Right cardiac atrium (tissue), 5 donors: ENCODE measurements around the gene NCLN. TPM values are rescaled to one million over a fixed set of nuclear protein-coding genes. Genes with fewer than 3 reads are reported as not detected.

ENCODE experiments used
- ATAC-seq, 2 donors: fragments of 200-7000 bp; cut with Tn5 transposase; one replicate each; pipeline versions ENCODE4 v1.8.0 to v1.9.1; 2020; ENCODE audit warnings: moderate library complexity in 2 of 2, mild to moderate bottlenecking in 1 of 2
- DNase-seq, 3 donors: peaks; one replicate each; pipeline ENCODE4 v3.0.0-alpha.2; 2020
- H3K27ac ChIP-seq: one replicate; pipeline ENCODE4 v1.5.1; 2013; ENCODE audit warnings: mild to moderate bottlenecking, low read length, control low read depth, moderate library complexity
- H3K27me3 ChIP-seq: one replicate; pipeline ENCODE4 v1.6.1; 2013; ENCODE audit not compliant: control insufficient read depth, insufficient read depth
- H3K4me1 ChIP-seq: one replicate; pipeline ENCODE4 v1.6.1; 2013; ENCODE audit warnings: low read length; ENCODE audit not compliant: control insufficient read depth, insufficient read depth
- H3K4me3 ChIP-seq: one replicate; pipeline ENCODE4 v1.5.1; 2013; ENCODE audit warnings: low read length, control low read depth
- H3K9me3 ChIP-seq: one replicate; pipeline ENCODE4 v1.6.1; 2013; ENCODE audit warnings: low read length; ENCODE audit not compliant: control insufficient read depth
- WGBS: extraction: QIAGEN DNeasy Blood & Tissue Kit; methylation state at CpG from one replicate; pipeline ENCODE4 v1.1.7; 2013; 5-methylcytosine and 5-hydroxymethylcytosine counted together
- intact Hi-C, 4 donors: fragments of 100-400 bp; cut with DNase I; formaldehyde crosslinking; loops; one replicate each; pipeline versions ENCODE4 v1.11.0 to v1.14.0; 2022 to 2023
- polyA plus RNA-seq: library from polyadenylated mRNA; stranded (reverse); fragments of 200-250 nt; gene quantifications from one replicate; pipeline ENCODE4 v1.2.3, GENCODE V29; 2013
- total RNA-seq, 4 donors: library from RNA; stranded (reverse); fragmentation: NEBNext Ultra II Directional; extraction: Animal tissue kit (Norgen Biotek cat#: 25700); gene quantifications; one replicate each; pipeline ENCODE4 v1.2.1, GENCODE V29; 2021
- donor health status: healthy with polysubstance abuse.
- donor health status: DM: no; HTN: yes; CAD: no.
- donor health status: DM: no; HTN: no; CAD: no.
- donor health status: DM: no; HTN: yes; CAD: no; lungs with severe emphysema.
- donor health status: DM: yes; HTN: yes; CAD: no.

The NCLN gene
- total and polyA plus RNA-seq, 5 donors: 20.3 to 36.6 (median 25.9) TPM

DNA sequence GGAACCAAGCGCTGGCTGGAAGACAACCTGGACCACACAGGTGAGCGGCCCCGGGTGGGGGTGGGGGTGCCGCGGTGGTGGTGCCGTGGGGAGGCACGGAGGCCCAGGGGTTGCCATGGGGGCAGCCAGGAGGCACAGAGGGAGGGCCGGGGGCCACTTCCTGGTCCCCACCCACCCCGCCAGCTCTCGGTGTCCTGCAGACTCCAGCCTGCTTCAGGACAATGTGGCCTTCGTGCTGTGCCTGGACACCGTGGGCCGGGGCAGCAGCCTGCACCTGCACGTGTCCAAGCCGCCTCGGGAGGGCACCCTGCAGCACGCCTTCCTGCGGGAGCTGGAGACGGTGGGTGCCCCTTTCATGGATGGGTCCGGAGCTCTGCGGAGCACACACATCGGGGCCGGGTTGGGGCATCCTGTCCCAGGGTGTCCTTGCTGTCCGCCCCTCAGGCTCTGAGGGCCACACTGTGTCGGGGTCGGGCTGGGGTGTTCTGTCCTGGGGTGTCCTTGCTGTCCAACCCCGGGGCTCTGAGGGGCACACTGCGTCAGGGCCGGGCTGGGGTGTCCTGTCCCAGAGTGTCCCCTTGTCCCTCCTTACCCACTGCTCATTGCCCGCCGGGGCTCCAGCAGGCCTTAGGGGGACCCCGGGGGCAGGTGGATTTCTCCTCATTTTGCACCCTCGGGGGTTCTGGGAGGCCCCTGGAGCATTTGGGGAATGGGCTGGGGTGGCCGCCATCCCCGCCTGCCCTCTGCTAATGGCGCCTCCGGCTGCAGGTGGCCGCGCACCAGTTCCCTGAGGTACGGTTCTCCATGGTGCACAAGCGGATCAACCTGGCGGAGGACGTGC is 18.3 kb downstream of the NCLN start:
- no peaks in the 10 kb centered on the region for H3K9me3 ChIP-seq
- no peaks in the 10 kb centered on the region for H3K4me1 ChIP-seq
- intact Hi-C loops: no loop called here
- no peak overlapping the region for H3K27ac ChIP-seq
- H3K27me3 ChIP-seq: no peaks in the 10 kb centered on the region
- no peak for ATAC-seq
- H3K4me3 ChIP-seq: no peak overlapping the region
- DNase-seq: no peak
- WGBS: 96% methylated on average over 43 of the region's 43 CpGs

DNA sequence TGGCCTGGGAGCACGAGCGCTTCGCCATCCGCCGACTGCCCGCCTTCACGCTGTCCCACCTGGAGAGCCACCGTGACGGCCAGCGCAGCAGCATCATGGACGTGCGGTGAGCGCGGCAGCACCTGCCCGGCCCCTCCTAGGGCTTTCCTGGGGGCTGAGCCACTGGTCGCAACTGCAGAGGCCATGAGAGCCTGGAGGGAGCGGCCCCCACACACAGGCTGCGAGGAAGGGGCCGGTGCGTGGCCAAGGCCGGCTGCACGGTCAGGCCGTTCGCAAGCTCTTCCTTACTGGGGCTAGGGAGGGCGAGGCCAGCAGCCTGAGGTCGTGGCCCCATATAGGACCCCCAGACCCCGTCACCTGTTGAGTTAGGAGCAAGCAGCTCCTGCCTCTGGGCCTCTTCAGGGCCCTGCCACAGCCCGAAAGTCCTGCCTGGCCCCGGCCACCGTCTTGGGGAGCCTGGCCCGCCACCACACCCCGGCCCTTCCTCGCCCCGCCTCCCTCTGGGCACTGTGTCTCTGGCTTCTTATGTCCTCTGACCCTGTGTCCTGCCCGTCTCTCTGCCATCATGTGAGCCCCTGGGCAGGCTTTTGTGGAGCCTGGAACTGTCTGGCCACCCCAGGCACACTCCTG is 19.0 kb downstream of the NCLN start:
- DNase-seq (no peak), ATAC-seq (no peak)
- 96% methylated on average over 35 of the region's 35 CpGs for WGBS

DNA sequence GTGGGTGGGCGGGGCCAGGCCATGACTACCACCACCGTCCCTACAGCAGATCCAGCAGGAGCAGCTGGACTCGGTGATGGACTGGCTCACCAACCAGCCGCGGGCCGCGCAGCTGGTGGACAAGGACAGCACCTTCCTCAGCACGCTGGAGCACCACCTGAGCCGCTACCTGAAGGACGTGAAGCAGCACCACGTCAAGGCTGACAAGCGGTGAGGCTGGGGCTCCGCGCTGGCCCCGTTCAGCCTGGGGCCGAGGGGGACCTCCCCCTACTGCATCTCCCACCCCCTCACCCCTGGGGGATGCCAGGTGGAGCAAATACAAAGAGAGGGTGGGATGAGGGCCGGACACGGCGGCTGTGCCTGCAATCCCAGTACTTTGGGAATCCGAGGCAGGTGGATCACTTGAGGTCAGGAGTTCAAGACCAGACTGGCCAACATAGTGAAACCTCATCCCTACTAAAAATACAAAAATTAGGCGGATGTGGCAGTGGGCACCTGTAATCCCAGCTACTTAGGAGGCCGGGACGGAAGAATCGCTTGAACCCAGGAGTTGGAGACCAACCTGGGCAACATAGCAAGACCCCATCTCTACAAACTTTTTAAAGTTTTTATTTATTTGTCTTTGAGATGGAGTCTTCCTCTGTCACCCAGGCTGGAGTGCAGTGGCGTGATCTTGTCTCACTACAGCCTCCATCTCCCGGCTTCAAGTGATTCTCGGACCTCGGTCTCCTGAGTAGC is 20.7 kb downstream of the NCLN start:
- intact Hi-C loops: no loop called here
- no peaks in the 10 kb centered on the region for H3K9me3 ChIP-seq
- H3K4me1 ChIP-seq: no peaks in the 10 kb centered on the region
- no peak overlapping the region for H3K4me3 ChIP-seq
- H3K27me3 ChIP-seq: no peaks in the 10 kb centered on the region
- ATAC-seq (no peak), DNase-seq (no peak)
- no peak overlapping the region for H3K27ac ChIP-seq
- WGBS: 96% methylated on average over 28 of the region's 28 CpGs

More for the DNA sequence above, 19.0 kb downstream of the NCLN start:
- Histone ChIP-seq H3K4me3 (no peak overlapping the region), H3K4me1 (no peaks in the 10 kb centered on the region), H3K27me3 (no peaks in the 10 kb centered on the region), H3K9me3 (no peaks in the 10 kb centered on the region), H3K27ac (no peak overlapping the region)
- intact Hi-C loops: no loop called here

DNA sequence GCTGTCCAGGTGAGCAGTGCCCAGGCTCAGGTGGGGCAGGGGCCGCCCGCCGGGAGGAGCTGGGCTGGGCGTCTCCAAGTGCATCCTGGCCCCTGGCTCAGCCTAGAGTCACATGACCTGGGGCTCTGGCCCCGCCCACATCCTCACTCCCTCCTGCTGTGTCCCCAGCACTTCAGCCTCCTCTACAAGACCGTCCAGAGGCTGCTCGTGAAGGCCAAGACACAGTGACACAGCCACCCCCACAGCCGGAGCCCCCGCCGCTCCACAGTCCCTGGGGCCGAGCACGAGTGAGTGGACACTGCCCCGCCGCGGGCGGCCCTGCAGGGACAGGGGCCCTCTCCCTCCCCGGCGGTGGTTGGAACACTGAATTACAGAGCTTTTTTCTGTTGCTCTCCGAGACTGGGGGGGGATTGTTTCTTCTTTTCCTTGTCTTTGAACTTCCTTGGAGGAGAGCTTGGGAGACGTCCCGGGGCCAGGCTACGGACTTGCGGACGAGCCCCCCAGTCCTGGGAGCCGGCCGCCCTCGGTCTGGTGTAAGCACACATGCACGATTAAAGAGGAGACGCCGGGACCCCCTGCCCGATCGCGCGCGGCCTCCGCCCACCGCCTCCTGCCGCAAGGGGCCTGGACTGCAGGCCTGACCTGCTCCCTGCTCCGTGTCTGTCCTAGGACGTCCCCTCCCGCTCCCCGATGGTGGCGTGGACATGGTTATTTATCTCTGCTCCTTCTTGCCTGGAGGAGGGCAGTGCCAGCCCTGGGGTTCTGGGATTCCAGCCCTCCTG is 21.9 kb downstream of the NCLN start:
- H3K4me3 ChIP-seq: no peak overlapping the region
- H3K9me3 ChIP-seq: no peaks in the 10 kb centered on the region
- intact Hi-C loops: no loop called here
- 87% methylated on average over 43 of the region's 43 CpGs for WGBS
- H3K4me1 ChIP-seq: no peaks in the 10 kb centered on the region
- ATAC-seq (no peak), DNase-seq (no peak)
- H3K27ac ChIP-seq: no peak overlapping the region
- no peaks in the 10 kb centered on the region for H3K27me3 ChIP-seq

DNA sequence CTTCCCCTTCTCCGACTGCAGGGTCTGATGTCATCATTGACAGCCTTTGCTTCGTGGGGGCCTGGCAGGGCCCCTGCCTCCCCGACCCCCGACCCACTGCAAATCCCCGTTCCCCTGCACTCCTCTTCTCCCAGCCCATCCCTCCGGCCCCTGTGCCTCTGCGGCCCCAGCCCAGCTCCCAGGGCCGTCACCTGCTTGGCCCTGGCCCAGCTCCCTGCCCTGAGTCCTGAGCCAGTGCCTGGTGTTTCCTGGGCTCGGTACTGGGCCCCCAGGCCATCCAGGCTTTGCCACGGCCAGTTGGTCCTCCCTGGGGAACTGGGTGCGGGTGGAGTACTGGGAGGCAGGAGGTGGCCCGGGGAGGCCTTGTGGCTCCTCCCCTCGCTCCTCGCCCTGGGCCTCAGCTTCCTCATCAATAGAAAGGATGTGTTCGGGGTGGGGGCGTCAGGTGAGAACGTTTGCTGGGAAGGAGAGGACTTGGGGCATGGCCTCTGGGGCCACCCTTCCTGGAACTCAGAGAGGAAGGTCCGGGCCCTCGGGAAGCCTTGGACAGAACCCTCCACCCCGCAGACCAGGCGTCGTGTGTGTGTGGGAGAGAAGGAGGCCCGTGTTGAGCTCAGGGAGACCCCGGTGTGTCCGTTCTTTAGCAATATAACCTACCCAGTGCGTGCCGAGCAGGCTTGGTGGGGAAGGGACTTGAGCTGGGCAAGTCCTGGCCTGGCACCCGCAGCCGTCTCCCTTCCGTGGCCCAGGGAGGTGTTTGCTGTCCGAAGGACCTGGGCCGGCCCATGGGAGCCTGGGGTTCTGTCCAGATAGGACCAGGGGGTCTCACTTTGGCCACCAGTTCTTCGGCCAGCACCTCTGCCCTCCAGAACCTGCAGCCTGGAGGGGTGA is 22.8 kb downstream of the NCLN start:
- 88% methylated on average over 33 of the region's 33 CpGs for WGBS
- Histone ChIP-seq H3K9me3 (no peaks in the 10 kb centered on the region), H3K4me1 (no peaks in the 10 kb centered on the region), H3K27me3 (no peaks in the 10 kb centered on the region), H3K27ac (no peak overlapping the region), H3K4me3 (no peak overlapping the region)
- no peak for ATAC-seq
- intact Hi-C loops: no loop called here
- DNase-seq: peak in 1 of 3 donors; percentile 52

DNA sequence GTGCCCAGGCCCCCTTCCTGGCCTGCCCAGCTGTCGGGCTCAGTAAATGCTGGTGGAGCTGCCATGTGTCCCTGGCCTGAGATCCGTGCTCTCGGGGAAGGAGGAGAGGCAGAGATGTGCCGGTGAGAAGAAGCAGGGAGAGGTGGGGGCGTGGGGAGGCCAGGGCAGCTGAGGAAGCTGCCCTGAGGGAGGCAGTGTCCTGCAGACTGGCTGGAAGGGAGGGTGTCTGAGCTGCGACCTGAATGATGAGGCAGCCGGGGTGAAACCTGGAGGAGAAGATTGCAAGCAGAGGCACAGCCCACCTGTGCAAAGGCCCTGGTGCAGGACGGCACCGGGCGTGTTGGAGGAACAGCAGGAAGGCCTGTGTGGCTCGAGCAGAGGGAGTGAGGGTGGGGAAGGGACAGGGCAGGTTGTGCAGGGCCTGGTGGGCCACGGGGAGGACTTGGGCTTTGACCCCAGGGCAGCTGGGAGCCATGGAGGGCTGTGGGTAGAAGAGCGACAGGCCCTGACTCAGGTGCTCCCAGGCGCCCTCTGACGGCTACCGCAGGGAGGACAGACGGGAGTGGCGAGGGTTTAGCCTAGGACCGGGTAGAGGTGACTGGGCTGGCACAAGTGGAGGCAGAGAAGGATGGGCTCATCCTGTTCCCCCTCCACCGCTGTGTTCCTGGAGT is 24.8 kb downstream of the NCLN start:
- intact Hi-C loops: no loop called here
- DNase-seq (peak in 2 of 3 donors; percentile 78 to 80), ATAC-seq (peak; percentile 34 to 67)
- Histone ChIP-seq H3K27me3 (no peaks in the 10 kb centered on the region), H3K9me3 (no peaks in the 10 kb centered on the region), H3K4me3 (no peak overlapping the region), H3K27ac (no peak overlapping the region), H3K4me1 (no peaks in the 10 kb centered on the region)
- WGBS: 42% methylated on average over 20 of the region's 20 CpGs

DNA sequence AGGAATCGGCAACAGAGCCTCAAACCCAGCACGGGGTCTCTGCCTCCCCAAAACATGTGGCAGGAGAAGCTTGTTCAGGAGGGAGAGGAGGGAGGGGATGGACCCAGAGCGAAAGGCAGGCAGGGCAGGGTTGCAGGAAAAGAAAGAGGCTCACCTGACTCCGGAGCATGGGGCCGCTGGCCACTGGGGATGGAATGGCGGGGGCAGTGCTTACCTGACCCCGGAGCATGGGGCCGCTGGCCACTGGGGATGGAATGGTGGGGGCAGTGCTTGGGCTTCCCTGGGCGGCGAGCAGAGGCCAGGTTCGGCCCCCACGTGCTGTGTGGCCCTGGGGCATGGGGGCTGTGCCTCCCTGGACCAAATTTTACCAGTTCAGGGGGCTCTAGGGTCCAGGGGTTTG is 25.5 kb downstream of the NCLN start:
- ATAC-seq (no peak), DNase-seq (peak in 1 of 3 donors; percentile 51)
- H3K4me3 ChIP-seq: no peak overlapping the region
- H3K27ac ChIP-seq: no peak overlapping the region
- no peaks in the 10 kb centered on the region for H3K4me1 ChIP-seq
- intact Hi-C loops: no loop called here
- H3K9me3 ChIP-seq: no peaks in the 10 kb centered on the region
- WGBS: 48% methylated on average over 12 of the region's 12 CpGs
- H3K27me3 ChIP-seq: no peaks in the 10 kb centered on the region

DNA sequence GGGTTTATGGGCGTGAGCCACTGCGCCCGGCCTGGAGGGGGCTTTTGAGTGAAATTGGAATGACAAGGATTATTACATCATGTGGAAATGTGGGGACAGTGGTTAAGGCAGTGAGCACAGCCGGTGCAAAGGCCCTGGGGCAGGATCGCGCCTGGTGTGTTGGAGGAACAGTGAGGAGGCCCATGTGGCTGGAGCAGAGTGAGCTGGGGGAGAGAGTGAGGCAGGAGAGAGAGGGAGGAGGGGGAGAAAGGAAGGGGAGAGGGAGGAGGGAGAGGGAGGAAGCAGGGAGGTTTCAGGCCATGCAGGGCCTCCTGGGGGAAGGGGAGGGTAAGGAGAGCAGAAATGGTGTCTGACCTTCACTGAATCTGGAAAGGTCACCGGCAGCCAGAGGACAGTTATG is 27.4 kb downstream of the NCLN start:
- intact Hi-C loops: no loop called here
- no peaks in the 10 kb centered on the region for H3K9me3 ChIP-seq
- H3K4me1 ChIP-seq: no peaks in the 10 kb centered on the region
- no peaks in the 10 kb centered on the region for H3K27me3 ChIP-seq
- 92% methylated on average over 7 of the region's 7 CpGs for WGBS
- H3K4me3 ChIP-seq: no peak overlapping the region
- DNase-seq (peak in 1 of 3 donors; percentile 36), ATAC-seq (no peak)
- H3K27ac ChIP-seq: no peak overlapping the region

DNA sequence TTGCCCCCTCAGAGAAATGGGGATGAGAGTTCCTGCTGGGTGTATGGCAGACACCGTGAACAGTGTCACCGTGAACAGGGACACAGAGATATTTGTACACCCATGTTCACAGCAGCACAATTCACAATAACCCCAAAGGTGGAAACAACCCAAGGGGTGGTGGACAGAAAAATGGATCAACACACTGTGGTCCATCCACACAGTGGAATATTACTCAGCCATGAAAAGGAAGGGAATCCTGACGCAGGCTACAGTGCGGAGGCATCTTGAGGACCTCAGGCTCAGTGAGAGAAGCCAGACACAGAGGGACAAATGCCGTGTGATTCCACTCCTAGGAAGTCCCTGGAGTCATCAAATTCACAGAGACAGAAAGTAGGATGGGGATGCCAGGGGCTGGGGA is 31.1 kb downstream of the NCLN start:
- H3K9me3 ChIP-seq: no peaks in the 10 kb centered on the region
- no peak for ATAC-seq
- intact Hi-C loops: no loop called here
- H3K4me1 ChIP-seq: no peaks in the 10 kb centered on the region
- DNase-seq: peak in 1 of 3 donors; percentile 2
- no peak overlapping the region for H3K27ac ChIP-seq
- no peak overlapping the region for H3K4me3 ChIP-seq
- H3K27me3 ChIP-seq: no peaks in the 10 kb centered on the region
- 85% methylated on average over 5 of the region's 5 CpGs for WGBS
